Measurements from ENCODE around the gene KIR2DL1.
A peak's percentile ranks its signal among the peaks of the same experiment; 100 is the strongest.
"Not testable (repeated sequence)": the region's sequence is repeated elsewhere in the genome, so short reads cannot be mapped to it uniquely, and the experiment has no call there.

The KIR2DL1 gene

GRCh38 chr19:54782916-54783315 lies 13.3 kb downstream of the KIR2DL1 start:
- H3K27ac ChIP-seq (replicated peaks): not testable (repeated sequence)

GRCh38 chr19:54786091-54786723 lies 16.6 kb downstream of the KIR2DL1 start:
- H3K27ac ChIP-seq (replicated peaks); H3K4me3 ChIP-seq (replicated peaks; ENCODE audit: insufficient read depth, low read length); H3K27me3 ChIP-seq (ENCODE audit: insufficient read depth, poor library complexity, severe bottlenecking); DNase-seq (ENCODE audit: low read depth in 1 of 2, low spot score in 1 of 2): not testable (repeated sequence)

More at GRCh38 chr19:54782916-54783315, 13.3 kb downstream of the KIR2DL1 start:
- DNase-seq (ENCODE audit: low read depth in 1 of 2, low spot score in 1 of 2); H3K4me3 ChIP-seq (replicated peaks; ENCODE audit: insufficient read depth, low read length); H3K27me3 ChIP-seq (ENCODE audit: insufficient read depth, poor library complexity, severe bottlenecking): not testable (repeated sequence)

DNA sequence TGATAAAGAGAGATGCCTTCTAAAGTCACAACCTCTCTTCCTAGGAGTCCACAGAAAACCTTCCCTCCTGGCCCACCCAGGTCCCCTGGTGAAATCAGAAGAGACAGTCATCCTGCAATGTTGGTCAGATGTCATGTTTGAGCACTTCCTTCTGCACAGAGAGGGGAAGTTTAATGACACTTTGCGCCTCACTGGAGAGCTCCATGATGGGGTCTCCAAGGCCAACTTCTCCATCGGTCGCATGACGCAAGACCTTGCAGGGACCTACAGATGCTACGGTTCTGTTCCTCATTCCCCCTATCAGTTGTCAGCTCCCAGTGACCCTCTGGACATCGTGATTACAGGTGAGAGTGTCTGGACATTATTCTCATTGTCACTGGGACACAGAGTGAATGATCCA lies 18.6 kb downstream of the KIR2DL1 start:
- not testable (repeated sequence) for H3K27me3 ChIP-seq (ENCODE audit: insufficient read depth, poor library complexity, severe bottlenecking); H3K4me3 ChIP-seq (replicated peaks; ENCODE audit: insufficient read depth, low read length)
- TF ChIP-seq SPI1 (IDR thresholded peaks at IDR 0.05; ENCODE audit: borderline replicate concordance, low read depth): peak; percentile 80
- H3K27ac ChIP-seq (replicated peaks): peak overlapping the region; percentile 53
- DNase-seq (ENCODE audit: low read depth in 1 of 2, low spot score in 1 of 2): peak; percentile 54 to 87

- no peaks in the 10 kb centered on the region for H3K27me3 ChIP-seq (ENCODE audit: insufficient read depth, poor library complexity, severe bottlenecking)
- no peak overlapping the region for H3K27ac ChIP-seq (replicated peaks)
- no peak for DNase-seq (ENCODE audit: low read depth in 1 of 2, low spot score in 1 of 2)
- no peak for TF ChIP-seq CTCF (IDR thresholded peaks at IDR 0.05; ENCODE audit: insufficient read depth, low read length)
- TF ChIP-seq SPI1 (IDR thresholded peaks at IDR 0.05; ENCODE audit: borderline replicate concordance, low read depth): no peak
- no peak for TF ChIP-seq POLR2AphosphoS5 (IDR thresholded peaks at IDR 0.05; ENCODE audit: low read depth)
- TF ChIP-seq GABPA (IDR thresholded peaks at IDR 0.05; ENCODE audit: low read depth): no peak
- no peak for TF ChIP-seq REST (IDR thresholded peaks at IDR 0.05; ENCODE audit: insufficient replicate concordance, low read depth)
- no peak overlapping the region for H3K4me3 ChIP-seq (replicated peaks; ENCODE audit: insufficient read depth, low read length)
Observed at GRCh38 chr19:54790711-54791110, 21.1 kb downstream of the KIR2DL1 start.

DNA sequence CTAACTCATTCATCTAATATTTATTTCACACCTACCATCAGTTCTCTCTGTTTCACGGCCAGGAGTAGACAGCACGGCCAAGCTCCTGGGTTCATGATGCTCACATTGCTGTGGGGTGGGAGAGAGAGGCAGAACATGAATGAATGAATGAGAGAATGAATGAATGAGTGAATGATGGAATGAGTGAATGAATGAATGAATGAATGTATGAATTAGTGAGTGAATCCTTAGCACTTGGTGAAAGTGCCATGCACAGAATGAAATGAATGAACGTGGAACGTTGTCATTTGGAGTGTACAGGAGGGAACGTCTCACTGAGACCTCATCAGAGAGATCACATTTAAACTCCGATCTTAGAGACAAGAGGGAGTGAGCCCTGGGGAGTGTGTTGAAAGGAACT lies 21.9 kb downstream of the KIR2DL1 start:
- TF ChIP-seq POLR2AphosphoS5 (IDR thresholded peaks at IDR 0.05; ENCODE audit: low read depth): no peak
- TF ChIP-seq GABPA (IDR thresholded peaks at IDR 0.05; ENCODE audit: low read depth): no peak
- no peak for TF ChIP-seq REST (IDR thresholded peaks at IDR 0.05; ENCODE audit: insufficient replicate concordance, low read depth)
- no peak for TF ChIP-seq CTCF (IDR thresholded peaks at IDR 0.05; ENCODE audit: insufficient read depth, low read length)
- no peak for TF ChIP-seq SPI1 (IDR thresholded peaks at IDR 0.05; ENCODE audit: borderline replicate concordance, low read depth)
- Histone ChIP-seq H3K27ac (replicated peaks) (no peak overlapping the region), H3K27me3 (ENCODE audit: insufficient read depth, poor library complexity, severe bottlenecking) (no peaks in the 10 kb centered on the region), H3K4me3 (replicated peaks; ENCODE audit: insufficient read depth, low read length) (no peak overlapping the region)
- DNase-seq (ENCODE audit: low read depth in 1 of 2, low spot score in 1 of 2): no peak
